Transverse colon (tissue), 4 donors: ENCODE results near the gene TMEM130. TPM values are rescaled to one million over a fixed set of nuclear protein-coding genes. Genes with fewer than 3 reads are reported as not detected.

Source experiments
- DNase-seq: peaks from one replicate; pipeline ENCODE4 v3.0.0-alpha.2; 2019
- H3K27ac ChIP-seq, 4 donors: fragments of 200-600 bp; sonication (generic); 2 replicates each; pipeline ENCODE4 v1.5.1; 2016 to 2018; ENCODE audit warnings: inconsistent platforms in 4 of 4
- H3K27me3 ChIP-seq: fragments of 200-600 bp; sonication (generic); 2 replicates; pipeline ENCODE4 v1.5.1; 2017; ENCODE audit warnings: inconsistent platforms
- H3K36me3 ChIP-seq, 4 donors: fragments of 200-600 bp; sonication (generic); 2 replicates each; pipeline ENCODE4 v1.5.1; 2017 to 2019; ENCODE audit warnings: inconsistent platforms in 4 of 4
- H3K4me1 ChIP-seq, 4 donors: fragments of 200-600 bp; sonication (generic); 2 replicates each; pipeline ENCODE4 v1.5.1; 2017 to 2020; ENCODE audit warnings: inconsistent platforms in 4 of 4
- H3K4me3 ChIP-seq, 4 donors: fragments of 200-600 bp; sonication (generic); 1 replicate in 1 of 4; 2 replicates in 3 of 4; pipeline versions ENCODE4 v1.5.1 to v1.6.1; 2017 to 2019; ENCODE audit warnings: inconsistent platforms in 4 of 4
- H3K9me3 ChIP-seq, 2 donors: fragments of 200-600 bp; sonication (generic); 2 replicates each; pipeline ENCODE4 v1.5.1; 2017 to 2019; ENCODE audit warnings: inconsistent platforms in 2 of 2
- CTCF ChIP-seq, 5 experiments: fragments of 200-600 bp in 3 of 5; fragments of 450-650 bp in 2 of 5; sonication (generic) in 3 of 5; IDR thresholded peaks; 1 replicate in 2 of 5; 2 replicates in 3 of 5; pipeline ENCODE4 v1.5.1; 2016 to 2017; ENCODE audit warnings: antibody characterized with exemption in 5 of 5, inconsistent platforms in 3 of 5, mild to moderate bottlenecking in 2 of 5, moderate library complexity in 1 of 5
- EP300 ChIP-seq: sonication (generic); formaldehyde crosslinking; IDR thresholded peaks from one replicate; pipeline ENCODE4 v1.6.1; 2017; ENCODE audit warnings: antibody characterized with exemption, low read depth
- POLR2A ChIP-seq: fragments of 450-650 bp; IDR thresholded peaks from one replicate; pipeline ENCODE4 v1.6.1; 2016; ENCODE audit warnings: antibody characterized with exemption, mild to moderate bottlenecking, moderate library complexity
- POLR2AphosphoS5 ChIP-seq, 3 donors: sonication (generic); formaldehyde crosslinking; IDR thresholded peaks; one replicate each; pipeline ENCODE4 v1.6.1; 2016; ENCODE audit warnings: antibody characterized with exemption in 3 of 3
- WGBS, 2 donors: methylation state at CpG; one replicate each; pipeline ENCODE4 v1.1.5; 2018; ENCODE audit warnings: low coverage in 1 of 2; 5-methylcytosine and 5-hydroxymethylcytosine counted together
- in situ Hi-C, 4 donors: fragments of 200-750 bp; cut with MboI; loops; one replicate each; pipeline versions ENCODE4 v1.15.0 to v1.15.1; 2017; ENCODE audit warnings: low sequenced_read_pairs in 3 of 4, low pct_ligation_motif_present in 1 of 4, low pct_unique_long_range_greater_than_20kb in 1 of 4
- intact Hi-C: fragments of 100-400 bp; cut with DNase I; formaldehyde crosslinking; loops from one replicate; pipeline ENCODE4 v1.15.1; 2023; ENCODE audit warnings: low total_unique reads
- total RNA-seq, 4 donors: library from RNA; depleted of rRNA; stranded (reverse); fragments of >200 nt; gene quantifications; one replicate each; pipeline ENCODE4 v1.1.0, GENCODE V29; 2016

The TMEM130 gene
- total RNA-seq, 4 donors from 2014 or later: 0.14 to 1.5 (median 1.1) TPM; not detected in 1

GRCh38 chr7:98826387-98826786 is 43.4 kb downstream of the TMEM130 start:
- TF ChIP-seq POLR2A: no peak
- WGBS, 2 donors: 65 to 80% methylated on average over 2 to 20 of the region's 20 CpGs
- H3K4me3 ChIP-seq: no peak overlapping the region

GRCh38 chr7:98823226-98823625 is 46.6 kb downstream of the TMEM130 start:
- no peak for TF ChIP-seq POLR2A
- no peaks in the 10 kb centered on the region for H3K36me3 ChIP-seq
- H3K9me3 ChIP-seq: no peaks in the 10 kb centered on the region
- in situ Hi-C loops: no loop called here
- 83 to 88% methylated on average over 1 to 4 of the region's 4 CpGs for WGBS, 2 donors
- intact Hi-C loops: no loop called here
- no peaks in the 10 kb centered on the region for H3K27me3 ChIP-seq
- no peak overlapping the region for H3K4me3 ChIP-seq
- H3K27ac ChIP-seq: no peak overlapping the region
- H3K4me1 ChIP-seq: no peaks in the 10 kb centered on the region
- no peak for DNase-seq

More at GRCh38 chr7:98826387-98826786, 43.4 kb downstream of the TMEM130 start:
- Histone ChIP-seq H3K27ac (no peak overlapping the region), H3K27me3 (no peaks in the 10 kb centered on the region), H3K9me3 (no peaks in the 10 kb centered on the region), H3K4me1 (no peaks in the 10 kb centered on the region), H3K36me3 (no peaks in the 10 kb centered on the region)
- intact Hi-C loops: no loop called here
- in situ Hi-C loops: no loop called here
- no peak for DNase-seq

- in situ Hi-C loops (no loop called here), intact Hi-C loops (no loop called here)
- TF ChIP-seq POLR2AphosphoS5 (IDR thresholded peaks at IDR 0.05): no peak
- TF ChIP-seq CTCF (IDR thresholded peaks at IDR 0.05): no peak
- TF ChIP-seq EP300: no peak
Measured at GRCh38 chr7:98821348-98821747, 48.5 kb downstream of the TMEM130 start.

GRCh38 chr7:98816967-98817710 is 52.7 kb downstream of the TMEM130 start:
- Histone ChIP-seq H3K4me3 (no peak overlapping the region), H3K36me3 (no peaks in the 10 kb centered on the region), H3K27ac (no peak overlapping the region), H3K4me1 (no peaks in the 10 kb centered on the region), H3K9me3 (no peaks in the 10 kb centered on the region), H3K27me3 (no peaks in the 10 kb centered on the region)
- TF ChIP-seq EP300 (no peak), POLR2AphosphoS5 (IDR thresholded peaks at IDR 0.05) (no peak), CTCF (IDR thresholded peaks at IDR 0.05) (no peak), POLR2A (no peak)
- in situ Hi-C loops: no loop called here
- WGBS, 2 donors: 80 to 100% methylated on average over 1 to 3 of the region's 3 CpGs
- DNase-seq: no peak
- intact Hi-C loops: no loop called here

More at GRCh38 chr7:98821348-98821747, 48.5 kb downstream of the TMEM130 start:
- WGBS, 2 donors: 96% methylated on average over 1 of the region's 1 CpG; no CpG with 5 or more reads in 1 of the 2 donors
- no peaks in the 10 kb centered on the region for H3K27me3 ChIP-seq
- H3K27ac ChIP-seq: no peak overlapping the region
- no peaks in the 10 kb centered on the region for H3K4me1 ChIP-seq
- no peaks in the 10 kb centered on the region for H3K9me3 ChIP-seq
- DNase-seq: no peak
- no peaks in the 10 kb centered on the region for H3K36me3 ChIP-seq
- no peak overlapping the region for H3K4me3 ChIP-seq

- no peaks in the 10 kb centered on the region for H3K4me1 ChIP-seq
- H3K27me3 ChIP-seq: no peaks in the 10 kb centered on the region
- in situ Hi-C loops (no loop called here), intact Hi-C loops (no loop called here)
- TF ChIP-seq EP300 (no peak), POLR2A (no peak), CTCF (IDR thresholded peaks at IDR 0.05) (no peak)
- H3K27ac ChIP-seq: no peak overlapping the region
- no peak overlapping the region for H3K4me3 ChIP-seq
- no peaks in the 10 kb centered on the region for H3K9me3 ChIP-seq
- no peaks in the 10 kb centered on the region for H3K36me3 ChIP-seq
- no peak for DNase-seq
- 51 to 54% methylated on average over 4 of the region's 4 CpGs for WGBS, 2 donors
Measured at GRCh38 chr7:98816241-98816640, 53.6 kb downstream of the TMEM130 start.
